ENCODE results near the gene KCNJ4.
"Not testable (repeated sequence)": the region's sequence is repeated elsewhere in the genome, so short reads cannot be mapped to it uniquely, and the experiment has no call there.

- not testable (repeated sequence) for TF ChIP-seq POLR2A (IDR thresholded peaks at IDR 0.05); CTCF (IDR thresholded peaks at IDR 0.05); EP300 (IDR thresholded peaks at IDR 0.05; ENCODE audit: low read depth); POLR2AphosphoS5 (IDR thresholded peaks at IDR 0.05)
Observed at GRCh38 chr22:38395944-38396343, 59.1 kb downstream of the KCNJ4 start.
